GM23338 (cell line): Measurements from ENCODE around the gene RHBDF2. TPM values are rescaled to one million over a fixed set of nuclear protein-coding genes. Genes with fewer than 3 reads are reported as not detected.

Experiments used
- ATAC-seq: fragments of 200-7000 bp; cut with Tn5 transposase; 3 replicates; pipeline ENCODE4 v1.9.1; 2020
- DNase-seq: peaks from one replicate; pipeline ENCODE4 v3.0.0-alpha.2; 2015; ENCODE audit warnings: low spot score
- H2AFZ ChIP-seq: fragments of 200-600 bp; sonication (generic); 2 replicates; pipeline ENCODE4 v1.8.0; 2016; ENCODE audit warnings: antibody characterized with exemption, mild to moderate bottlenecking, moderate library complexity
- H3F3A ChIP-seq: fragments of 200-600 bp; sonication (generic); replicated peaks from 2 replicates; pipeline ENCODE4 v1.8.0; 2017; ENCODE audit warnings: antibody characterized with exemption, mixed run types, low read depth
- H3K27ac ChIP-seq: fragments of 200-600 bp; sonication (generic); 2 replicates; pipeline ENCODE4 v1.6.1; 2016; ENCODE audit warnings: low read depth
- H3K27me3 ChIP-seq: fragments of 200-600 bp; sonication (generic); 2 replicates; pipeline ENCODE4 v1.8.0; 2016; ENCODE audit warnings: mild to moderate bottlenecking, mixed run types, moderate library complexity; ENCODE audit not compliant: insufficient read depth
- H3K36me3 ChIP-seq: fragments of 200-600 bp; sonication (generic); 2 replicates; pipeline ENCODE4 v1.8.0; 2016; ENCODE audit warnings: mild to moderate bottlenecking; ENCODE audit not compliant: insufficient read depth
- H3K4me1 ChIP-seq: fragments of 200-600 bp; sonication (generic); 2 replicates; pipeline ENCODE4 v1.8.0; 2016; ENCODE audit warnings: mild to moderate bottlenecking, moderate library complexity; ENCODE audit not compliant: insufficient read depth
- H3K4me2 ChIP-seq: fragments of 200-600 bp; sonication (generic); 2 replicates; pipeline ENCODE4 v1.7.1; 2017; ENCODE audit warnings: mixed run types
- H3K4me3 ChIP-seq: fragments of 200-600 bp; sonication (generic); 2 replicates; pipeline ENCODE4 v1.6.1; 2016; ENCODE audit warnings: mixed run types
- H3K79me2 ChIP-seq: fragments of 200-600 bp; sonication (generic); replicated peaks from 2 replicates; pipeline ENCODE4 v1.8.0; 2017; ENCODE audit warnings: mild to moderate bottlenecking; ENCODE audit not compliant: insufficient read depth
- H3K9me2 ChIP-seq: fragments of 200-600 bp; sonication (generic); 2 replicates; pipeline ENCODE4 v1.8.0; 2017; ENCODE audit not compliant: insufficient read depth
- H4K20me1 ChIP-seq: fragments of 200-600 bp; sonication (generic); replicated peaks from 2 replicates; pipeline ENCODE4 v1.8.0; 2017; ENCODE audit warnings: mild to moderate bottlenecking; ENCODE audit not compliant: insufficient read depth
- H3K27ac Mint-ChIP-seq: 2 replicates; pipeline ENCODE4 v1.8.0; 2020; ENCODE audit warnings: inconsistent platforms, mild to moderate bottlenecking, moderate library complexity, mixed read lengths
- H3K27me3 Mint-ChIP-seq: 3 replicates; pipeline ENCODE4 v1.8.0; 2022; ENCODE audit warnings: low read depth, mild to moderate bottlenecking, moderate library complexity, mixed read lengths, inconsistent platforms; ENCODE audit not compliant: insufficient read depth, poor library complexity
- H3K36me3 Mint-ChIP-seq: 3 replicates; pipeline ENCODE4 v1.8.0; 2021; ENCODE audit warnings: low read depth, mild to moderate bottlenecking, inconsistent platforms, moderate library complexity, mixed read lengths
- H3K4me1 Mint-ChIP-seq: 3 replicates; pipeline ENCODE4 v1.8.0; 2020; ENCODE audit warnings: mild to moderate bottlenecking, inconsistent platforms, mixed read lengths
- H3K4me3 Mint-ChIP-seq: 3 replicates; pipeline ENCODE4 v1.8.0; 2021; ENCODE audit warnings: moderate library complexity, mild to moderate bottlenecking, inconsistent platforms, mixed read lengths
- H3K9me3 Mint-ChIP-seq: 3 replicates; pipeline ENCODE4 v1.8.0; 2020; ENCODE audit warnings: moderate library complexity, mild to moderate bottlenecking, inconsistent platforms, mixed read lengths
- CREB1 ChIP-seq: fragments of 250-450 bp; sonication (Bioruptor Pico); IDR thresholded peaks from 2 replicates; pipeline ENCODE4 v1.5.0; 2020; ENCODE audit warnings: low read depth, mild to moderate bottlenecking, moderate library complexity
- EZH2phosphoT487 ChIP-seq: fragments of 200-600 bp; sonication (generic); IDR thresholded peaks from one replicate; pipeline ENCODE4 v1.8.1; 2018; ENCODE audit warnings: antibody characterized with exemption; ENCODE audit not compliant: unreplicated experiment
- ZNF114 ChIP-seq: fragments of 250-450 bp; sonication (Bioruptor Pico); IDR thresholded peaks from 2 replicates; pipeline ENCODE4 v1.5.0; 2020; ENCODE audit warnings: mild to moderate bottlenecking, moderate library complexity
- polyA plus RNA-seq: library from polyadenylated mRNA; unstranded; fragments of >200 nt; fragmentation: Nextera tagmentation; extraction: Ambion mirVana; gene quantifications from 2 replicates; pipeline ENCODE4 v1.2.1, GENCODE V29; 2016
- total RNA-seq: library from RNA; depleted of rRNA; stranded (reverse); fragments of >200 nt; shearing (Covaris generic); gene quantifications from 2 replicates; pipeline ENCODE4 v1.2.3, GENCODE V29; 2014
- TF ChIP-seq, protein P1 (sequence below): fragments of 250-450 bp; sonication (Bioruptor Pico); IDR thresholded peaks from 2 replicates; pipeline ENCODE4 v1.5.0; 2020; ENCODE audit warnings: mild to moderate bottlenecking, moderate library complexity
- TF ChIP-seq, protein P2 (sequence below): IDR thresholded peaks from one replicate; pipeline ENCODE4 v1.6.1; 2018; ENCODE audit warnings: antibody characterized with exemption; ENCODE audit not compliant: unreplicated experiment

Gene RHBDF2
- total and polyA plus RNA-seq, 2 experiments from 2014 or later, result 9.4 to 29.5 TPM

DNA sequence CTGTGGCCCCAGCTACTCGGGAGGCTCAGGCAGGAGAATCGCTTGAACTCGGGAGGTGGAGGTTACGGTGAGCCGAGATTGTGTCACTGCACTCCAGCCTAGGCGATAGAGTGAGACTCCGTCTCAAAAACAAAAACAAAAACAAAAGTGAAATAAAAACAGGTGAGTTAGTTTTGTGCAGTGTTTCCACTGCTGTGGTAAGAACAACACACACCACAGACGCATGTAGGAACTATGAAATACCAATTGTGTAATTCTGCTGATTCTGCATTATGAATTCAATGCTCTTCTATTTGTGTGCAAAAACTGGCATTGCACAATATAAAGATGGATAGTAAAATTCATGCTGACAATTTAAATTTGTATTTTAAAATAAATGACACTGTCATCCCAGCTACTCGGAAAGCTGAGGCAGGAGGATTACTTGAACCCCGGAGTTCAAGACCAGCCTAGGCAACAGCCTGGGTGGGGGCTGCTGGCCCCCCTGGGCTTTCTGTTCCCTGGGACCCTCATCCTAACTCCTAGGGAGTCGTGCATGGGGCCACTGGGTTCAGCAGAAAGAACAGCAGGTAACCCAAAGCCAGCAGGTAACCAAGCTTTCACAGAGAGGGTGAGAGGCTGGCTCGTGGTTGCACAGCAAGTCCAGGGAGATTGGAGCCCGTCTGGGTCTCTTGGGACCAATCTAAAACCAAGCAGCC is 10.6 kb upstream of the RHBDF2 start (continued):
- TF ChIP-seq, protein P1, sequence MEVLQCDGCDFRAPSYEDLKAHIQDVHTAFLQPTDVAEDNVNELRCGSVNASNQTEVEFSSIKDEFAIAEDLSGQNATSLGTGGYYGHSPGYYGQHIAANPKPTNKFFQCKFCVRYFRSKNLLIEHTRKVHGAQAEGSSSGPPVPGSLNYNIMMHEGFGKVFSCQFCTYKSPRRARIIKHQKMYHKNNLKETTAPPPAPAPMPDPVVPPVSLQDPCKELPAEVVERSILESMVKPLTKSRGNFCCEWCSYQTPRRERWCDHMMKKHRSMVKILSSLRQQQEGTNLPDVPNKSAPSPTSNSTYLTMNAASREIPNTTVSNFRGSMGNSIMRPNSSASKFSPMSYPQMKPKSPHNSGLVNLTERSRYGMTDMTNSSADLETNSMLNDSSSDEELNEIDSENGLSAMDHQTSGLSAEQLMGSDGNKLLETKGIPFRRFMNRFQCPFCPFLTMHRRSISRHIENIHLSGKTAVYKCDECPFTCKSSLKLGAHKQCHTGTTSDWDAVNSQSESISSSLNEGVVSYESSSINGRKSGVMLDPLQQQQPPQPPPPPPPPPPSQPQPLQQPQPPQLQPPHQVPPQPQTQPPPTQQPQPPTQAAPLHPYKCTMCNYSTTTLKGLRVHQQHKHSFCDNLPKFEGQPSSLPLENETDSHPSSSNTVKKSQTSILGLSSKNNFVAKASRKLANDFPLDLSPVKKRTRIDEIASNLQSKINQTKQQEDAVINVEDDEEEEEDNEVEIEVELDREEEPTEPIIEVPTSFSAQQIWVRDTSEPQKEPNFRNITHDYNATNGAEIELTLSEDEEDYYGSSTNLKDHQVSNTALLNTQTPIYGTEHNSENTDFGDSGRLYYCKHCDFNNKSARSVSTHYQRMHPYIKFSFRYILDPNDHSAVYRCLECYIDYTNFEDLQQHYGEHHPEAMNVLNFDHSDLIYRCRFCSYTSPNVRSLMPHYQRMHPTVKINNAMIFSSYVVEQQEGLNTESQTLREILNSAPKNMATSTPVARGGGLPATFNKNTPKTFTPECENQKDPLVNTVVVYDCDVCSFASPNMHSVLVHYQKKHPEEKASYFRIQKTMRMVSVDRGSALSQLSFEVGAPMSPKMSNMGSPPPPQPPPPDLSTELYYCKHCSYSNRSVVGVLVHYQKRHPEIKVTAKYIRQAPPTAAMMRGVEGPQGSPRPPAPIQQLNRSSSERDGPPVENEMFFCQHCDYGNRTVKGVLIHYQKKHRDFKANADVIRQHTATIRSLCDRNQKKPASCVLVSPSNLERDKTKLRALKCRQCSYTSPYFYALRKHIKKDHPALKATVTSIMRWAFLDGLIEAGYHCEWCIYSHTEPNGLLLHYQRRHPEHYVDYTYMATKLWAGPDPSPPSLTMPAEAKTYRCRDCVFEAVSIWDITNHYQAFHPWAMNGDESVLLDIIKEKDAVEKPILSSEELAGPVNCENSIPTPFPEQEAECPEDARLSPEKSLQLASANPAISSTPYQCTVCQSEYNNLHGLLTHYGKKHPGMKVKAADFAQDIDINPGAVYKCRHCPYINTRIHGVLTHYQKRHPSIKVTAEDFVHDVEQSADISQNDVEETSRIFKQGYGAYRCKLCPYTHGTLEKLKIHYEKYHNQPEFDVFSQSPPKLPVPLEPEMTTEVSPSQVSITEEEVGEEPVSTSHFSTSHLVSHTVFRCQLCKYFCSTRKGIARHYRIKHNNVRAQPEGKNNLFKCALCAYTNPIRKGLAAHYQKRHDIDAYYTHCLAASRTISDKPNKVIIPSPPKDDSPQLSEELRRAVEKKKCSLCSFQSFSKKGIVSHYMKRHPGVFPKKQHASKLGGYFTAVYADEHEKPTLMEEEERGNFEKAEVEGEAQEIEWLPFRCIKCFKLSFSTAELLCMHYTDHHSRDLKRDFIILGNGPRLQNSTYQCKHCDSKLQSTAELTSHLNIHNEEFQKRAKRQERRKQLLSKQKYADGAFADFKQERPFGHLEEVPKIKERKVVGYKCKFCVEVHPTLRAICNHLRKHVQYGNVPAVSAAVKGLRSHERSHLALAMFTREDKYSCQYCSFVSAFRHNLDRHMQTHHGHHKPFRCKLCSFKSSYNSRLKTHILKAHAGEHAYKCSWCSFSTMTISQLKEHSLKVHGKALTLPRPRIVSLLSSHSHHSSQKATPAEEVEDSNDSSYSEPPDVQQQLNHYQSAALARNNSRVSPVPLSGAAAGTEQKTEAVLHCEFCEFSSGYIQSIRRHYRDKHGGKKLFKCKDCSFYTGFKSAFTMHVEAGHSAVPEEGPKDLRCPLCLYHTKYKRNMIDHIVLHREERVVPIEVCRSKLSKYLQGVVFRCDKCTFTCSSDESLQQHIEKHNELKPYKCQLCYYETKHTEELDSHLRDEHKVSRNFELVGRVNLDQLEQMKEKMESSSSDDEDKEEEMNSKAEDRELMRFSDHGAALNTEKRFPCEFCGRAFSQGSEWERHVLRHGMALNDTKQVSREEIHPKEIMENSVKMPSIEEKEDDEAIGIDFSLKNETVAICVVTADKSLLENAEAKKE (CRISPR knock-in tag), result no peak
- TF ChIP-seq CREB1 (CRISPR knock-in tag), result no peak

DNA sequence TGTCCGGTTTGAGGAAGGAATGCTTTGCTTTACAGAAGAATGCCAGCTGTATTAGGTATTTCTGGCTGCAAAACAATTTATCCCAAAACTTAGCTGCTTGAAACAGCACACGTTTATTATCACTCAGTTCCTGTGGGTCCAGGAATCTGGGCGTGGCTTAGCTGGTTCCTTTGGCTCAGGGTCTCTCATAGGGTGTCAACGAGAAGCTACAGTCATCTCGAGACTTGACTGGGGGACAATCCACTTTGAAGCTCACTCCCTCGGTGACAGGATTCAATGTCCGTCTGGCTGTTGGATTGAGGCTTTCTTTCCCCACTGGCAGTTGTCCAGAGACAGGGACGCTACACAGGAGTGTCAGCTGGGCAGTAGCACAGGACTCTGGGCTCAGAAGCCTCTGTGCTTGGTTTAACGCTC is 9.6 kb upstream of the RHBDF2 start:
- Histone ChIP-seq H3K4me3 (no peak overlapping the region), H3F3A (no peaks in the 10 kb centered on the region), H3K27me3 (no peaks in the 10 kb centered on the region; the same call in 1 of the 2 replicates), H2AFZ (no peak overlapping the region), H3K36me3 (no peaks in the 10 kb centered on the region), H3K4me1 (no peaks in the 10 kb centered on the region; the same call in 1 of the 2 replicates), H3K9me2 (no peaks in the 10 kb centered on the region), H3K79me2 (no peaks in the 10 kb centered on the region), H3K4me2 (no peak overlapping the region), H4K20me1 (no peaks in the 10 kb centered on the region), H3K27ac (no peak overlapping the region)
- Mint-ChIP-seq H3K27ac (no peak overlapping the region), H3K9me3 (no peaks in the 10 kb centered on the region), H3K4me3 (no peak overlapping the region), H3K27me3 (peaks cover 11% of the 10 kb centered on the region), H3K36me3 (no peaks in the 10 kb centered on the region), H3K4me1 (no peaks in the 10 kb centered on the region; the same call in 1 of the 3 replicates)
- DNase-seq, result no peak
- ATAC-seq, result no peak
- TF ChIP-seq, protein P2, sequence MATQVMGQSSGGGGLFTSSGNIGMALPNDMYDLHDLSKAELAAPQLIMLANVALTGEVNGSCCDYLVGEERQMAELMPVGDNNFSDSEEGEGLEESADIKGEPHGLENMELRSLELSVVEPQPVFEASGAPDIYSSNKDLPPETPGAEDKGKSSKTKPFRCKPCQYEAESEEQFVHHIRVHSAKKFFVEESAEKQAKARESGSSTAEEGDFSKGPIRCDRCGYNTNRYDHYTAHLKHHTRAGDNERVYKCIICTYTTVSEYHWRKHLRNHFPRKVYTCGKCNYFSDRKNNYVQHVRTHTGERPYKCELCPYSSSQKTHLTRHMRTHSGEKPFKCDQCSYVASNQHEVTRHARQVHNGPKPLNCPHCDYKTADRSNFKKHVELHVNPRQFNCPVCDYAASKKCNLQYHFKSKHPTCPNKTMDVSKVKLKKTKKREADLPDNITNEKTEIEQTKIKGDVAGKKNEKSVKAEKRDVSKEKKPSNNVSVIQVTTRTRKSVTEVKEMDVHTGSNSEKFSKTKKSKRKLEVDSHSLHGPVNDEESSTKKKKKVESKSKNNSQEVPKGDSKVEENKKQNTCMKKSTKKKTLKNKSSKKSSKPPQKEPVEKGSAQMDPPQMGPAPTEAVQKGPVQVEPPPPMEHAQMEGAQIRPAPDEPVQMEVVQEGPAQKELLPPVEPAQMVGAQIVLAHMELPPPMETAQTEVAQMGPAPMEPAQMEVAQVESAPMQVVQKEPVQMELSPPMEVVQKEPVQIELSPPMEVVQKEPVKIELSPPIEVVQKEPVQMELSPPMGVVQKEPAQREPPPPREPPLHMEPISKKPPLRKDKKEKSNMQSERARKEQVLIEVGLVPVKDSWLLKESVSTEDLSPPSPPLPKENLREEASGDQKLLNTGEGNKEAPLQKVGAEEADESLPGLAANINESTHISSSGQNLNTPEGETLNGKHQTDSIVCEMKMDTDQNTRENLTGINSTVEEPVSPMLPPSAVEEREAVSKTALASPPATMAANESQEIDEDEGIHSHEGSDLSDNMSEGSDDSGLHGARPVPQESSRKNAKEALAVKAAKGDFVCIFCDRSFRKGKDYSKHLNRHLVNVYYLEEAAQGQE, result no peak
- no peak for TF ChIP-seq ZNF114 (CRISPR knock-in tag)
- no peak for TF ChIP-seq EZH2phosphoT487
